SU-DHL-6 (cell line): ENCODE measurements around the gene KLF4.

ENCODE experiments used
- CTCF ChIP-seq: fragments of 200-600 bp; sonication (generic); IDR thresholded peaks from one replicate; pipeline ENCODE4 v1.5.1; 2017; ENCODE audit warnings: antibody characterized with exemption, mild to moderate bottlenecking, low read length, moderate library complexity; ENCODE audit not compliant: insufficient read depth, poor library complexity, severe bottlenecking
- EZH2phosphoT487 ChIP-seq: fragments of 200-600 bp; sonication (generic), shearing (Covaris generic); conservative IDR thresholded peaks from 2 replicates; pipeline ENCODE4 v1.6.1; 2018; ENCODE audit warnings: mild to moderate bottlenecking, antibody characterized with exemption, low read length, moderate library complexity, mixed read lengths

GRCh38 chr9:107496976-107497375 lies 7.4 kb upstream of the KLF4 start:
- TF ChIP-seq CTCF (no peak), EZH2phosphoT487 (no peak)
